Mucosa of descending colon (tissue), 3 donors: ENCODE results near the gene HTR3D. TPM values are rescaled to one million over a fixed set of nuclear protein-coding genes. Genes with fewer than 3 reads are reported as not detected.
"Not testable (repeated sequence)": the region's sequence is repeated elsewhere in the genome, so short reads cannot be mapped to it uniquely, and the experiment has no call there.

Experiments
- ATAC-seq: fragments of 200-7000 bp; cut with Tn5 transposase; one replicate; pipeline ENCODE4 v1.9.1; 2020; ENCODE audit warnings: mild to moderate bottlenecking, moderate library complexity
- DNase-seq, 3 donors: peaks; one replicate each; pipeline ENCODE4 v3.0.0-alpha.2; 2020
- H3K36me3 ChIP-seq: fragments of 200-600 bp; one replicate; pipeline ENCODE4 v1.8.0; 2021; ENCODE audit warnings: low read depth, mild to moderate bottlenecking
- H3K4me1 ChIP-seq: fragments of 200-600 bp; one replicate; pipeline ENCODE4 v1.8.0; 2021; ENCODE audit warnings: low read depth, mild to moderate bottlenecking
- H3K4me3 ChIP-seq: fragments of 200-600 bp; one replicate; pipeline ENCODE4 v1.8.0; 2021; ENCODE audit warnings: mild to moderate bottlenecking
- H3K9me3 ChIP-seq: fragments of 200-600 bp; one replicate; pipeline ENCODE4 v1.8.0; 2021; ENCODE audit warnings: mild to moderate bottlenecking
- intact Hi-C, 2 donors: fragments of 100-400 bp; cut with DNase I in 1 of 2; cut with micrococcal nuclease in 1 of 2; formaldehyde crosslinking; loops; one replicate each; pipeline versions ENCODE4 v1.11.0 to v1.11.1; 2022; cut with DNase I, micrococcal nuclease
- total RNA-seq, 3 donors: library from RNA; stranded (reverse); fragmentation: NEBNext Ultra II Directional in 2 of 3; extraction: Animal tissue kit (Norgen Biotek cat#: 25700) in 2 of 3; gene quantifications; one replicate each; pipeline versions ENCODE4 v1.2.1 to v1.2.4, GENCODE V29; 2021 to 2023
- TF ChIP-seq, protein P1 (sequence below): fragments of 200-600 bp; IDR thresholded peaks from one replicate; pipeline ENCODE4 v1.8.0; 2022; ENCODE audit warnings: antibody characterized with exemption, mild to moderate bottlenecking
- donor health status: DM: no; HTN: no; CAD: no; lungs with moderate emphysema.
- donor health status: DM: no; HTN: no; CAD: no.
- donor health status: DM: no; HTN: yes; CAD: no.

Gene HTR3D
- total RNA-seq, 3 donors from 2014 or later, result not detected

DNA sequence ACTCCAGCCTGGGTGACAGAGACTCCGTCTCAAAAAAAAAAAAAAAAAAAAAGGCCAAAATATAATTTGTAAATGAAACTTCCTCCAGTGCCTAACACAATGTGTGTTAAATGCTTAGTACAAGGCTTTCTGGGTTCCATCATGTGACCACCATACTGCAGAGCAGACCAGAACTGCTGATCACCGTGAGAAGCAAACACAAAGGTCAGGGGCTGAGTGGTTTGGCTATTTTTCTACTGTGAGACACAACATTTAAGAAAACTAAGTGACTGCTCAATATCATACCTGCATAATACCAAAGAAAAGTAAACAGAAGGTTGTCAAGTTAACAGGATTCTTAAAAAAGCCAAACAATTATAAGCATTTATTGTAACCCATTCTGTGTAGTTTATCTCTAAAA, 27.1 kb upstream of the HTR3D start:
- Histone ChIP-seq H3K9me3 (no peaks in the 10 kb centered on the region), H3K36me3 (no peaks in the 10 kb centered on the region), H3K4me3 (no peak overlapping the region), H3K4me1 (peaks cover 17% of the 10 kb centered on the region)
- ATAC-seq (no peak), DNase-seq (peak in 1 of 3 donors; percentile 31)
- intact Hi-C loops, result no loop called here
- TF ChIP-seq, protein P1, sequence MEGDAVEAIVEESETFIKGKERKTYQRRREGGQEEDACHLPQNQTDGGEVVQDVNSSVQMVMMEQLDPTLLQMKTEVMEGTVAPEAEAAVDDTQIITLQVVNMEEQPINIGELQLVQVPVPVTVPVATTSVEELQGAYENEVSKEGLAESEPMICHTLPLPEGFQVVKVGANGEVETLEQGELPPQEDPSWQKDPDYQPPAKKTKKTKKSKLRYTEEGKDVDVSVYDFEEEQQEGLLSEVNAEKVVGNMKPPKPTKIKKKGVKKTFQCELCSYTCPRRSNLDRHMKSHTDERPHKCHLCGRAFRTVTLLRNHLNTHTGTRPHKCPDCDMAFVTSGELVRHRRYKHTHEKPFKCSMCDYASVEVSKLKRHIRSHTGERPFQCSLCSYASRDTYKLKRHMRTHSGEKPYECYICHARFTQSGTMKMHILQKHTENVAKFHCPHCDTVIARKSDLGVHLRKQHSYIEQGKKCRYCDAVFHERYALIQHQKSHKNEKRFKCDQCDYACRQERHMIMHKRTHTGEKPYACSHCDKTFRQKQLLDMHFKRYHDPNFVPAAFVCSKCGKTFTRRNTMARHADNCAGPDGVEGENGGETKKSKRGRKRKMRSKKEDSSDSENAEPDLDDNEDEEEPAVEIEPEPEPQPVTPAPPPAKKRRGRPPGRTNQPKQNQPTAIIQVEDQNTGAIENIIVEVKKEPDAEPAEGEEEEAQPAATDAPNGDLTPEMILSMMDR, result no peak

DNA sequence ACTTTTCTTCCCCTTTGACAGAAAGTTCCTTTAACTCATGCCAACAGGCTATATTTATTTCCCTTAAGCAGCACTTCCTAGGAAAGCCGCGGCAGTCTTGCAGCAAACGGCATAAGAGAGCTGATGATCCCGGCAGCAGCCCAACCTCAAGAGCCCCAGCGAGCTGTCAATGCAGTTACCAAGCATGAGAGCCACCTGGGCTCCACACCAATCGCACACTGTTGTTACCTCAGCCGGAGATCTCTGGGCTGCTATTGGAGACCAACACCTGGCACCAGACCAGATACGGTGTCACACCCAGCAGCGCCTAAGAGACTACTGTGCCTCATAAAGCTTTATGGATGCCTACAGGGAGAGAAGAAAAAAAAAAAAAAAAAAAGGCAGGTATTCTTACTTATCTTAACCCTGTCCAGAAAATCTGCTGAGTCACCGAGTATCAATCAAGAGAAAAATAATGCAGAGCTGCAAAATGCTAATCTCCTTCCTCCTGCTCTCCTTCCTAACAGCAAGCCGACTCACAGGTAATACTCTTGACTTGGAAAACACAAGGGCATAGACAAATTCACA, 25.5 kb upstream of the HTR3D start:
- Histone ChIP-seq H3K4me3 (no peak overlapping the region), H3K9me3 (no peaks in the 10 kb centered on the region), H3K4me1 (peaks cover 17% of the 10 kb centered on the region), H3K36me3 (no peaks in the 10 kb centered on the region)
- intact Hi-C loops, result no loop called here
- ATAC-seq, result peak; percentile 97
- DNase-seq, result peak; percentile 88 to 94 (median 91)
- TF ChIP-seq, protein P1, result no peak

DNA sequence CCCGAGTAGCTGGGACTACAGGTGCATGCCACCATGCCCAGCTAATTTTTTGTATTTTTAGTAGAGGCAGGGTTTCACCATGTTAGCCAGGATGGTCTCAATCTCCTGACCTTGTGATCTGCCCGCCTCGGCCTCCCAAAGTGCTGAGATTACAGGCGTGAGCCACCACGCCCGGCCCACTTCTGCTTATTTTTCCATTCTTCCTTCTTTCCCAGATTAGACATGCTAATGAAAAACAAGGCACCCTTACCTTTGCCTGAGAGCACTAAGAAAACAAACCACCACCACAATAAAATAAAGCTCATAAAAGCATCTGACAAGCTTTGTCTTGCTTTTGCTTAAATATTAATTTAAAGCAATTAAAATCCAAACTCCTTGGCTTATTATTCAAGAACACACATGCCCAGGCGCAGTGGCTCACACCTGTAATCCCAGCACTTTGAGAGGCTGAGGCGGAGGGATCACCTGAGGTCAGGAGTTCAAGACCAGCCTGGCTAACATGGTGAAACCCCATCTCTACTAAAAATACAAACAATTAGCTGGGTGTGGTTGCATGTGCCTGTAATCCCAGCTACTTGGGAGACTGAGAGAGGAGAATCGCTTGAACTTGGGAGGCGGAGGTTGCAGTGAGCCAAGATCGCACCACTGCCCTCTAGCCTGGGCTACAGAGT, 24.3 kb upstream of the HTR3D start:
- ATAC-seq (peak; percentile 45), DNase-seq (peak in 2 of 3 donors; percentile 58 to 59)
- H3K4me3 ChIP-seq, intact Hi-C loops, H3K9me3 ChIP-seq, H3K36me3 ChIP-seq: not testable (repeated sequence)
- H3K4me1 ChIP-seq, result peaks cover 17% of the 10 kb centered on the region

DNA sequence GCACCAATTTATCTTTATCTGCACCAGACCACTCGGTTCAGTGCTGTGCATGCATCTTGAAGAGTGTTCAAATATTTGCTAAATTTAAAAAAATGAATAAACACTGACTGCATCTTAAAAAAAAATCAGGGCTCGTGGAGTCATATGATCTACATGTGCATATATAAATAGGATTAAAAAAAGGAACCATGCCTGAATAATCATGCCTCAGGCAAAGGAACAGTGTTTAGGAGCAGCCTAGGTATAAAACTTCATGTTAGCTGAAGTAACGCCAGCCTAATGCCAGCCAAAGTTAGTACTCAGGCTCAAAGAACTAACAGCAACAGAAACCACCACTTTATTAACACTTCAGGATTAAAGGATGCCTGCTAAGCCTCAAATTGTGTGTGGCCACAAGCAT, 23.4 kb upstream of the HTR3D start:
- DNase-seq (no peak), ATAC-seq (no peak)
- H3K4me3 ChIP-seq, result no peak overlapping the region
- peaks cover 23% of the 10 kb centered on the region for H3K4me1 ChIP-seq
- TF ChIP-seq, protein P1, result no peak
- H3K36me3 ChIP-seq, result no peaks in the 10 kb centered on the region
- no peaks in the 10 kb centered on the region for H3K9me3 ChIP-seq
- intact Hi-C loops, result no loop called here

DNA sequence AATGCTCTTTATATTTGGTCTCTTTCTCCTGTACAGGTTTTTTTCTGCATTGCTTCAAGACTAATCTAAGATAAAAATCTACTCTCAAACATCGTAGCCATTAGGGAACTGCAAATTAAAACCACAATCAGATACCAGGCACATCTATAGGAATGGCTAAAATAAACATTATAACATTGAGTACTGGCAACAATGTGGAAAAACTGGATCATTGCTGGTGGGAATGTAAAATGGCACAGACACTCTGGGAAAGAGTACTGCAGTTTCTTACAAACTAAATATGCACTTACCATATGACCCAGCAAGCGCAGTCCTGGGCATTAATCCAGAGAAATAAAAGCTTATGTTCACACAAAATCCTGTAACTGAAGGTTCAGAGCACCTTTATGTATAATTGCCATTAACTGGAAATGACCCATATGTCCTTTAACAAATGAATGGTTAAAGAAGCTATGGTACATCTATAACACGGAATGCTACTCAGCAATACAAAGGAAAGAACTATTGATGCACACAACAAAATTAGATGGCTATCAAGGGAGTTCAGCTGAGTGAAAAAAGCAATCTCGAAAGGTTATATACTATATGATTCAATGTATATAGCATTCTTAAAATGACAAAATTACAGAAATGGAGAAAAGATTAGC, 20.2 kb upstream of the HTR3D start:
- no peak for ATAC-seq
- H3K4me3 ChIP-seq, result no peak overlapping the region
- no peaks in the 10 kb centered on the region for H3K36me3 ChIP-seq
- H3K4me1 ChIP-seq, result peaks cover 31% of the 10 kb centered on the region
- TF ChIP-seq, protein P1, result no peak
- intact Hi-C loops, result loop anchor here in 1 of 2 donors (10.0 kb wide), 1 partner anchor 117 kb away; no protein-coding TSS in a partner anchor
- no peaks in the 10 kb centered on the region for H3K9me3 ChIP-seq
- no peak for DNase-seq
